Limb (tissue), 2 donors: ENCODE measurements around the gene FBRSL1.

Source experiments
- DNase-seq, 2 donors: peaks; one replicate each; pipeline ENCODE4 v3.0.0-alpha.2; 2016; ENCODE audit errors: extremely low spot score in 2 of 2

The FBRSL1 gene

GRCh38 chr12:132483208-132483607 is 6.7 kb upstream of the FBRSL1 start:
- no peak for DNase-seq

GRCh38 chr12:132483612-132484011 is 6.3 kb upstream of the FBRSL1 start:
- DNase-seq = no peak

GRCh38 chr12:132484183-132484890 is 5.6 kb upstream of the FBRSL1 start:
- DNase-seq = no peak

GRCh38 chr12:132484891-132485441 is 5.0 kb upstream of the FBRSL1 start:
- no peak for DNase-seq

- DNase-seq = no peak
Measured at GRCh38 chr12:132485619-132486018, 4.3 kb upstream of the FBRSL1 start.

GRCh38 chr12:132486168-132486567 is 3.8 kb upstream of the FBRSL1 start:
- DNase-seq = no peak

GRCh38 chr12:132486576-132486975 is 3.4 kb upstream of the FBRSL1 start:
- no peak for DNase-seq

- no peak for DNase-seq
Measured at GRCh38 chr12:132487311-132487741, 2.6 kb upstream of the FBRSL1 start.

GRCh38 chr12:132488127-132489077 is 1.5 kb upstream of the FBRSL1 start:
- DNase-seq = no peak

GRCh38 chr12:132489078-132489601 is 811 bp upstream of the FBRSL1 start:
- peak in 1 of 2 donors; percentile 74 for DNase-seq

- DNase-seq = no peak
Measured at GRCh38 chr12:132490422-132491137, 629 bp downstream of the FBRSL1 start.

GRCh38 chr12:132491138-132491663 is 1.2 kb downstream of the FBRSL1 start:
- no peak for DNase-seq

- no peak for DNase-seq
Measured at GRCh38 chr12:132491761-132492378, 1.9 kb downstream of the FBRSL1 start.

- DNase-seq = no peak
Measured at GRCh38 chr12:132492522-132492921, 2.6 kb downstream of the FBRSL1 start.

GRCh38 chr12:132492951-132493350 is 3.0 kb downstream of the FBRSL1 start:
- no peak for DNase-seq

GRCh38 chr12:132493482-132494178 is 3.7 kb downstream of the FBRSL1 start:
- no peak for DNase-seq

- DNase-seq = no peak
Measured at GRCh38 chr12:132494294-132495164, 4.6 kb downstream of the FBRSL1 start.

- no peak for DNase-seq
Measured at GRCh38 chr12:132495165-132495544, 5.2 kb downstream of the FBRSL1 start.
